ENCODE measurements around the gene PTK7.

- no peak for TF ChIP-seq PATZ1 (CRISPR knock-in tag; IDR thresholded peaks at IDR 0.05; ENCODE audit: borderline replicate concordance)
- TF ChIP-seq SNAI2 (CRISPR knock-in tag; IDR thresholded peaks at IDR 0.05): no peak
- no peak for TF ChIP-seq RARB (CRISPR knock-in tag; IDR thresholded peaks at IDR 0.05)
- no peak for TF ChIP-seq ZFP30 (CRISPR knock-in tag; IDR thresholded peaks at IDR 0.05)
- no peak for TF ChIP-seq GLIS3 (CRISPR knock-in tag; IDR thresholded peaks at IDR 0.05)
- TF ChIP-seq ISL1 (CRISPR knock-in tag; IDR thresholded peaks at IDR 0.05): no peak
- TF ChIP-seq ZC3H10 (CRISPR knock-in tag; IDR thresholded peaks at IDR 0.05): no peak
Observed at GRCh38 chr6:43172104-43173007, 96.2 kb downstream of the PTK7 start.

Data from SK-N-SH treated with all-trans-retinoic acid at 6 μM for 48 hours (cell line).